ENCODE data around the gene PIP5K1B.
A peak's percentile ranks its signal among the peaks of the same experiment; 100 is the strongest.

Gene PIP5K1B

DNA sequence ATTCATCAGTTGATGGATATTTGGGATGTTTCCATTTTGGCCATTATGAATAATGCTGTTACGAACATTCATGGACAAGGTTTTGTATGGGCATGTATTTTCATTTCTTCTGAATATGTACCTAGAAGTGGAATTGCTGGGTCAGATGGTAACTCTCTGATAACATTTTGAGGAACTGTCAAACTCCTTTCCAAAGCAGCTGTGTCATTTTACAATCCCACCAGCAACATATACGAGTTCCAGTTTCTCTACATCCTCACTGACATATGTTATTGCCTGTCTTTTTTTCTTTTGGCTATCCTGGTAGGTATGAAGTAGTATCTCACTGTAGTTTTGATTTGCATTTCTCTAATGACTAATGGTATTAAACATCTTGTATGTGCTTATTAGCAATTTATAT lies 222.1 kb downstream of the PIP5K1B start:
- H3K9me3 ChIP-seq (ENCODE audit: low read length) = no peaks in the 10 kb centered on the region
- no peak overlapping the region for H3K4me3 ChIP-seq (ENCODE audit: low read depth in 1 of 2, low read length in 2 of 2)
- no peaks in the 10 kb centered on the region for H3K4me1 ChIP-seq (ENCODE audit: insufficient read depth, low read length)
- H3K36me3 ChIP-seq (ENCODE audit: insufficient read depth, low read length) = no peaks in the 10 kb centered on the region
- H3K27me3 ChIP-seq (ENCODE audit: control insufficient read depth in 1 of 2, insufficient read depth in 2 of 2, low read length in 2 of 2) = no peaks in the 10 kb centered on the region
- no peak overlapping the region for H3K9ac ChIP-seq (ENCODE audit: low read length)
- no peak overlapping the region for H3K27ac ChIP-seq (ENCODE audit: low read depth, low read length)

DNA sequence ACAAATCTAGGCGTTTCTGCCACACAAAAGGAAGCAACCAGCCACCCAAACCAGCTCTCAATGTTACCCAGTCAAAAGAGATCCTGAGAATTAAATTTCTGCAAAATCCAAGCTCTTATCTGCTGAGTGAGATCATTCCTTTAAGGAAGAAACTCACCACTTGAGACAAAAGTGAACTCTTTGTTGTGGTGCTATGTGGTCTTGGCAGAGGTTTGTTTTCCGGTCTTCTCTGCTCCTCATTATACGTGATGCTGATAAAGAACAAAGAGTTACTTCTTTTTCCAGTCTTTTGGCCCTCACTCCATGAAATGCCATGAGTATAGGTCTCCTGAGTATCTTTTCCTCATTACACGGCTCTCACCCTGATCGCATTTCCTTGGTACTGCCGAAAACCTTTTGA lies 226.8 kb downstream of the PIP5K1B start:
- no peak overlapping the region for H3K27ac ChIP-seq (ENCODE audit: low read depth, low read length)

DNA sequence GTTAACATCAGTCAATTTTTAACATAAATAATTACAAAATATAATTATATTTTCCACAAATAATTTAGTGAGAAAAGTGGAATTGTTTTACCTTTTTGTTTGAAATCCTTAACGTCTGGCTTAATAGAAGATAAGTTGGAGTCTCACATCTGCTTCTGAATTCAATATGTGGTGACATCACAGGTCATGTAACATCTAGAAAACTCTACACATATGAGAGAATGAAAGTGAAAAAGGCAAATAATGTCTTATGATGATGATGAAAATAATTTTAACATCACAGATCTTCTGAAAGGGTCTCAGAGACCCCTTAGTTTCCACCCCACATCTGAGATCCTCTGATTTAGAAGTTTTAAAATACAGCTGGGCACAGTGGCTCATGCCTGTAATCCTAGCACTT lies 227.4 kb downstream of the PIP5K1B start:
- H3K4me3 ChIP-seq (ENCODE audit: low read depth in 1 of 2, low read length in 2 of 2) = no peak overlapping the region
- H3K27ac ChIP-seq (ENCODE audit: low read depth, low read length) = no peak overlapping the region
- H3K27me3 ChIP-seq (ENCODE audit: control insufficient read depth in 1 of 2, insufficient read depth in 2 of 2, low read length in 2 of 2) = no peaks in the 10 kb centered on the region
- peaks cover 7% of the 10 kb centered on the region for H3K4me1 ChIP-seq (ENCODE audit: insufficient read depth, low read length)
- H3K36me3 ChIP-seq (ENCODE audit: insufficient read depth, low read length) = no peaks in the 10 kb centered on the region
- no peaks in the 10 kb centered on the region for H3K9me3 ChIP-seq (ENCODE audit: low read length)
- H3K9ac ChIP-seq (ENCODE audit: low read length) = no peak overlapping the region

More for the DNA sequence above, 226.8 kb downstream of the PIP5K1B start:
- Histone ChIP-seq H3K27me3 (ENCODE audit: control insufficient read depth in 1 of 2, insufficient read depth in 2 of 2, low read length in 2 of 2) (no peaks in the 10 kb centered on the region), H3K9ac (ENCODE audit: low read length) (no peak overlapping the region), H3K9me3 (ENCODE audit: low read length) (no peaks in the 10 kb centered on the region), H3K4me1 (ENCODE audit: insufficient read depth, low read length) (peaks cover 7% of the 10 kb centered on the region), H3K4me3 (ENCODE audit: low read depth in 1 of 2, low read length in 2 of 2) (no peak overlapping the region), H3K36me3 (ENCODE audit: insufficient read depth, low read length) (no peaks in the 10 kb centered on the region)

DNA sequence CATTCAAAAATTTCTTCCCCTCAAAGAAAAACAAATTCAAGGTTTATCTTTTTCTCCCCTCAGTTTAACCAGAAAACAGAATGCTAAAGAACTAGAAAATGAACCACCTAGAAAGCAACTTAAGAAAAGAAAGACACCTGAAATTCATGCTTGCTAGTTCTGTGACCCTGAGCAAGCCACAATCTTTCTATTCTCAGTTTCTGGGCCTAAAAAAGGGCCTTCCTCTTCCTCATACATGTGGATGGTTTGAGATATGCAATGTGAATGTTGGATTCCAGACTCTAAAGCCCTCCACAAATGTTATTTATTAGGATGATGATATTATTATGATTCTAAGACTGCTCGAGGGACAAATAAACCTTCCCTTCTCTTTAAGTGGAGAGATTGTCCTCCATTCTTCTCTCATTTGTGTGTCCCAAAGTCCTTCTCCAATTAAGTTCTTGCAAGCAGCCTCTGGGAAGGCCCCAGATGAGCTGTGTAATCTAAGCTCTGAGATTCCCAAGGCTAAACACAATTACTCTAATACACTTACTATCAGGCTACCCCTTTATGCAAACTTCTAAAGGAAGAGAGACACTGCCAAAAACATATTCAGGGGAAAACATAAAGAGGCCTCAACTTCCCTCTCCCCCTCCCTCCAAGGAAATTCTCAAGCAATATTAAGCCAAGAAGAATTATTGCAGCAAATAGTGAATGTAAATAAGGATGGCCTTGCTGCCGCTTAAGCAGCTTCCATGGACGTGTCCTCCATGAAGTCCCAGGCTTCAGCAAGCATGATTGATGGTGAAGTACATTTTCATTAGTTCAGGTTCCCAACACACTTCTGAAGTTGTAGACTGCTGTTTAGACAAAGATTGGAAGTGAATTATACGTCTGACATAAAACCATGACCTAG lies 228.6 kb downstream of the PIP5K1B start:
- no peak overlapping the region for H3K27ac ChIP-seq (ENCODE audit: low read depth, low read length)
- peaks cover 7% of the 10 kb centered on the region for H3K4me1 ChIP-seq (ENCODE audit: insufficient read depth, low read length)
- H3K27me3 ChIP-seq (ENCODE audit: control insufficient read depth in 1 of 2, insufficient read depth in 2 of 2, low read length in 2 of 2) = no peaks in the 10 kb centered on the region
- no peak overlapping the region for H3K4me3 ChIP-seq (ENCODE audit: low read depth in 1 of 2, low read length in 2 of 2)
- no peaks in the 10 kb centered on the region for H3K36me3 ChIP-seq (ENCODE audit: insufficient read depth, low read length)
- H3K9ac ChIP-seq (ENCODE audit: low read length) = no peak overlapping the region
- no peaks in the 10 kb centered on the region for H3K9me3 ChIP-seq (ENCODE audit: low read length)

DNA sequence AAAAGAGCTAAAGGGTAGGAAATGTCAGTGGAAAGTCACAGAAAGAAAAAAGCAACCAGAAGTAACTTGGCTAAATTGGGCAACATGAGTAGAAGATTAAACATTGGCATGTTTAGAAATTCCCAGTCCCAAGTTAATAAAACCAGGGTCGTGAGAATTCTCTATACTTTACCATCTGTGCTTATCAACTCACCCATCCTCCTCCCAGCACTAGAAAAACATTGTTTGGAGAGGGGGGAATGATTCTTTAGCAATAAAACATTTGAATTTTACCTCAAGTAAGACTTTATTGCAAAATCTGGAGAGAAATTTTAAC lies 229.2 kb downstream of the PIP5K1B start:
- no peaks in the 10 kb centered on the region for H3K9me3 ChIP-seq (ENCODE audit: low read length)
- no peaks in the 10 kb centered on the region for H3K27me3 ChIP-seq (ENCODE audit: control insufficient read depth in 1 of 2, insufficient read depth in 2 of 2, low read length in 2 of 2)
- H3K27ac ChIP-seq (ENCODE audit: low read depth, low read length) = no peak overlapping the region
- no peak overlapping the region for H3K4me3 ChIP-seq (ENCODE audit: low read depth in 1 of 2, low read length in 2 of 2)
- H3K4me1 ChIP-seq (ENCODE audit: insufficient read depth, low read length) = peaks cover 7% of the 10 kb centered on the region
- no peaks in the 10 kb centered on the region for H3K36me3 ChIP-seq (ENCODE audit: insufficient read depth, low read length)
- H3K9ac ChIP-seq (ENCODE audit: low read length) = no peak overlapping the region

DNA sequence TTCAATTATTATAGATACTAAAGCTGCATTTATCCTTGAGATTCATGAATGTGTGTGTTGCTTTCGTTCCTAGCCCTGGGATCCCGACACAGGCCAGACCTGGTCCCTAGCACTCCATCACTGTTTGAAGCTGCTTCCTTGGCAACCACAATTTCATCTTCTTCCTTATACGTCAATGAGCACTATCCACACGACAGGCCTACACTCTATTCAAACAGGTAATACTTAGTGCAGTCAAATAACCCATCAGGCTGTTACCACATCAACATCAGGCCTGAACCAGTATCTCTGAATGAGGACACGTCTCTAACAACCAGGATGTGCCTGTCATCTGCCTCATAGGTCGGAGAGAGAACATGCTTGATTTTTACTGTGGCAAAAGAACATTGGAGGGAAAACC lies 235.5 kb downstream of the PIP5K1B start:
- Histone ChIP-seq H3K9ac (ENCODE audit: low read length) (no peak overlapping the region), H3K4me3 (ENCODE audit: low read depth in 1 of 2, low read length in 2 of 2) (no peak overlapping the region), H3K27ac (ENCODE audit: low read depth, low read length) (no peak overlapping the region), H3K27me3 (ENCODE audit: control insufficient read depth in 1 of 2, insufficient read depth in 2 of 2, low read length in 2 of 2) (no peaks in the 10 kb centered on the region), H3K36me3 (ENCODE audit: insufficient read depth, low read length) (no peaks in the 10 kb centered on the region), H3K9me3 (ENCODE audit: low read length) (no peaks in the 10 kb centered on the region), H3K4me1 (ENCODE audit: insufficient read depth, low read length) (no peaks in the 10 kb centered on the region)

DNA sequence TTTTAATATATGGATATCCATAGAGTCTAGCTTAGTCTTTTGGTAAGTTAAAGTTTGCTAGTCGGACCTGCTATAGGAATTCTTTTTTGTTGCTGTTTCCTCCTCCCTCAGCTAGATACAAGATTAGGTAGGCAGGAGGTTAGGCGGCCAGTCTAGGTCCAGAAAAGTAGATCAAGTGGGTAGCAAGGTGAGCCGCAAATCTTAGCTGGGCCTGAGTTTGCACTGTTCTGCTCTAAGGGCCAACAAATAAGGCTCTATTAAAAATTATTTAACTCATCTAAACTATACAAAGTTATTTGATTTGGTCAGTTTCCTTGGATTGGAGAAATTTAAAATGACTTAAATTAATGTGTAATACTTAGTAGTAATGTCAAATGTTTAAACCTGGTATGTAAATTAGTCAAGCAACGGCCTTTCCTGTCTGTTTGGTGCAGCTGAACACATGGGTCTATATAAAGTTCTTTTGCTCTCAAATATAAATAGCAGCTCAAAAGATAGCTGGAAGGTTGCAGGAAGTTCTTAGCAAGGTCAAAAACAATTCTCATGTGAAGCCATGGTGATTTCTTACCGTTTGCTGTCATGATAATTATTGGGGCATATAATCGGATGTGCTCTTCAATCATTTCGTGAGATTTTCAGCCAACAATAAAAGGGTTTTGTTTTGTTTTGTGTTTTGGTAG lies 236.9 kb downstream of the PIP5K1B start:
- Histone ChIP-seq H3K27ac (ENCODE audit: low read depth, low read length) (no peak overlapping the region), H3K36me3 (ENCODE audit: insufficient read depth, low read length) (no peaks in the 10 kb centered on the region), H3K4me3 (ENCODE audit: low read depth in 1 of 2, low read length in 2 of 2) (no peak overlapping the region), H3K4me1 (ENCODE audit: insufficient read depth, low read length) (no peaks in the 10 kb centered on the region), H3K9ac (ENCODE audit: low read length) (no peak overlapping the region), H3K9me3 (ENCODE audit: low read length) (no peaks in the 10 kb centered on the region), H3K27me3 (ENCODE audit: control insufficient read depth in 1 of 2, insufficient read depth in 2 of 2, low read length in 2 of 2) (no peaks in the 10 kb centered on the region)

DNA sequence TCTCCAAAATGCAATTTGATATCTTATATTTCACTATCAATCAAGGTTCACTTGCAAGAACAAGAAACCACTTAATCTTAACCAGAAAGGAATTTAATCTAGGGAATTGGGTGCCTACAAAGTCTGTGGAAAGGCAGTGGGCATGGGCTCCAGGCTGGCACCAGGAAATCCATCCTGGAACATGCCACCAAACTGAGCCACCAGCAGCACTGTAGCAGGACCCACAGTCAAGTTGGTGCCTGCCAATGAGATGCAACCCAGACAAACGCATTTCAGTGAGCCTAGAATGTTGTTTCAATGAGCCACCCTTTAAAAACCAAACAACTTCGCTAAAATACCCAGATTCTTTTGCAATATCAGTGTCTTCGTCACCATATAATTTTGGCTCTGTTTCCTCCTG lies 237.8 kb downstream of the PIP5K1B start:
- Histone ChIP-seq H3K4me1 (ENCODE audit: insufficient read depth, low read length) (no peaks in the 10 kb centered on the region), H3K27ac (ENCODE audit: low read depth, low read length) (no peak overlapping the region), H3K9ac (ENCODE audit: low read length) (no peak overlapping the region), H3K9me3 (ENCODE audit: low read length) (no peaks in the 10 kb centered on the region), H3K4me3 (ENCODE audit: low read depth in 1 of 2, low read length in 2 of 2) (no peak overlapping the region), H3K27me3 (ENCODE audit: control insufficient read depth in 1 of 2, insufficient read depth in 2 of 2, low read length in 2 of 2) (no peaks in the 10 kb centered on the region), H3K36me3 (ENCODE audit: insufficient read depth, low read length) (no peaks in the 10 kb centered on the region)

DNA sequence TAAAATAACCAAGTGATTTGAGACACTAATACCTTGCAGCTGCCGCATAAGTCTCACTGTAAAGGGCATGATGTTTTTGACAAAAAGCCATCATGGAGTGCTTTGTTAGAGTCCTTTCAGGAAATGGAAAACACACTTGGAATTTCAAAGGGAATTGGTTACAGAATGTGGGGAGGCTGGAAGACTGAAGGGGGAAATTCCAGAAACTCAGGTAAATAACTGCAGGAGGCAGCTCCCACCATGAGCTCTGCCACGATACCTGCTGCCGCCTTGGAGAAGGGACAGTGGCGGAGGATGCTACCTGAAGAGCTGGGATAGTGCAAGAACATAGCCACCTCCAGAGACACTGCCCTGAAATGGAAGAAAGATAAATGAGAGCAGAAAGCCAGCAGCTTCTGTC lies 242.0 kb downstream of the PIP5K1B start:
- H3K4me3 ChIP-seq (ENCODE audit: low read depth in 1 of 2, low read length in 2 of 2) = no peak overlapping the region
- H3K9me3 ChIP-seq (ENCODE audit: low read length) = no peaks in the 10 kb centered on the region
- no peaks in the 10 kb centered on the region for H3K36me3 ChIP-seq (ENCODE audit: insufficient read depth, low read length)
- H3K27ac ChIP-seq (ENCODE audit: low read depth, low read length) = no peak overlapping the region
- no peaks in the 10 kb centered on the region for H3K4me1 ChIP-seq (ENCODE audit: insufficient read depth, low read length)
- no peak overlapping the region for H3K9ac ChIP-seq (ENCODE audit: low read length)
- H3K27me3 ChIP-seq (ENCODE audit: control insufficient read depth in 1 of 2, insufficient read depth in 2 of 2, low read length in 2 of 2) = no peaks in the 10 kb centered on the region

DNA sequence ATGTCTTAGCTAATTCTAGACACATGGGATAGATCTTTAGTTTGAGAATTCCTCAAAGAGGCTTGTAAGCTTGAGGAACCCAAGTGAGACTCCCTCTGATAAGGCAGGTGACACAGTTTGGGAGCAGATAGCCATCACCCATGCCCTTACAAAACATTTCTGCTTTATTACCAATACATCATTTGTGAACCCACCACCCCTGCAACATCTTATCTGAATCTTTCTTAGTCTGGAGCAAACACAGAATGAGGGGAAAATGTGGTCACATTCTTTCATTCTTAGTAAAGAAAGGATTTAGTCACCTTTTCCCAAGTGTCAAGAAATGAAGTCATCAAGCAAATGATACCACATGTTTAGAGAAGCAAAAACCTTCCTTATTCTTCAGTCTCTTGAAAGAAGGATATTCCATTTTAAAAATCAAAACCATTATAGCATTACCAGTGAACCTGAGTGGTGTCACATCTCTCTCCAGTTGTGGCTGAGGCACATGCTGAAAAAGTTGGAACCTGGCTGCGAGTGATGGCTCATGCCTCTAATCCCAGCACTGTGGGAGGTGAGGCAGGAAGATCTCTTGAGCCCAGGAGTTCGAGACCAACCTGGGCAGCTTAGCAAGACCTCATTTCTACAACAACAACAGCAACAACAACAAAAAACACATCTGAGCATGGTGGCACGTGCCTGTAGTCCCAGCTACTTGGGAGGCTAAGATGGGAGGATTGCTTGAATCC lies 243.0 kb downstream of the PIP5K1B start:
- Histone ChIP-seq H3K4me3 (ENCODE audit: low read depth in 1 of 2, low read length in 2 of 2) (no peak overlapping the region), H3K27me3 (ENCODE audit: control insufficient read depth in 1 of 2, insufficient read depth in 2 of 2, low read length in 2 of 2) (no peaks in the 10 kb centered on the region), H3K4me1 (ENCODE audit: insufficient read depth, low read length) (no peaks in the 10 kb centered on the region), H3K36me3 (ENCODE audit: insufficient read depth, low read length) (no peaks in the 10 kb centered on the region), H3K9me3 (ENCODE audit: low read length) (no peaks in the 10 kb centered on the region), H3K27ac (ENCODE audit: low read depth, low read length) (no peak overlapping the region), H3K9ac (ENCODE audit: low read length) (no peak overlapping the region)

DNA sequence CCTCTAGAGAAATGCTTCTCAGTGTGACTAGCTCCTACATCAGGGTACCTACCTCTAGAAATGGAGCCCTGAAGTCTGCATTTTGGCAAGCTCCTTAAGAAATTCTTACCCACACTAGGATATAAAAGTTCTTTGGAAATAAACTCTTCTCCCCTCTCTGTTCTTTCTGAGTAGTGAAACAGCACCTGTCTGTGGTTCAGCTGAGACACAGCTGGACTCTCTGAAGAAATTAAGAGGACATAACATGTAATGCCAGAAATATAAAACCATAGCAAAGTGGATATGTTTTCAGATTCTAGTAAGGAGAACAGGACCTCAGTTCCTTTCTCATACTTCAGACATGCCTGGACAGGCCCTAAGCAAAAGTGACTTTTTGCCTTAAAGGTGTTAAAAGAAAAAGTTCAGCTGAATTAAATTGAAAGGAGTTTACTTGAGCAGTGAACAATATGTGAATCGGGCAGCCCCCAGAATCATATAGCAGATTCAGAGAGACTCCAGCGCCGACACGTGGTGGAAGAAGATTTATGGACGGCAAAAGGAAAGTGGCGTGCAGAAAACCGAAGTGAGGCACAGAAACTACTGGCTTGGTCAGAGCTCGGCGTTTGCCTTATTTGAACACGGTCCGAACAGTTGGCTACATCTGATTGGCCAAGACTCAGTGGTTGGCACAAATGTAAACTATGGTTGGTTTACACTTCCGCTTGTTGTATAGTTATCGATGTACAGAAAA lies 244.4 kb downstream of the PIP5K1B start:
- Histone ChIP-seq H3K27ac (ENCODE audit: low read depth, low read length) (peak overlapping the region; percentile 58), H3K9ac (ENCODE audit: low read length) (peak overlapping the region; percentile 17), H3K4me1 (ENCODE audit: insufficient read depth, low read length) (no peaks in the 10 kb centered on the region), H3K9me3 (ENCODE audit: low read length) (no peaks in the 10 kb centered on the region), H3K4me3 (ENCODE audit: low read depth in 1 of 2, low read length in 2 of 2) (peak overlapping the region in 1 of 2 donors; percentile 11), H3K36me3 (ENCODE audit: insufficient read depth, low read length) (no peaks in the 10 kb centered on the region), H3K27me3 (ENCODE audit: control insufficient read depth in 1 of 2, insufficient read depth in 2 of 2, low read length in 2 of 2) (no peaks in the 10 kb centered on the region)
